HG03095 (cell line): ENCODE measurements around the gene ZNF174.
A peak's percentile ranks its signal among the peaks of the same experiment; 100 is the strongest.

Experiments
- ATAC-seq: cut with Tn5 transposase; IDR thresholded peaks from one replicate; pipeline ENCODE4 v1.9.1; 2021; ENCODE audit warnings: moderate library complexity; ENCODE audit not compliant: unreplicated experiment

The ZNF174 gene

GRCh38 chr16:3443108-3444031 is 42.4 kb downstream of the ZNF174 start, which contains the start of the genes NAA60 and ZNF597:
Gene NAA60 (plus strand): TSS chr16:3443680. CDS start chr16:3476228, 32,548 bp downstream.
Gene ZNF597 (minus strand): TSS chr16:3443504. CDS start chr16:3443153, 351 bp downstream.
- peak; percentile 82 for ATAC-seq

- ATAC-seq = peak; percentile 17
These were observed 43.0 kb downstream of the ZNF174 start for GRCh38 chr16:3444032-3444388.

GRCh38 chr16:3454093-3454492 is 53.1 kb downstream of the ZNF174 start:
- ATAC-seq = no peak

- ATAC-seq = no peak
These were observed 53.7 kb downstream of the ZNF174 start for GRCh38 chr16:3454631-3455147.

GRCh38 chr16:3457434-3458252 is 56.6 kb downstream of the ZNF174 start:
- peak; percentile 71 for ATAC-seq

- peak; percentile 4 for ATAC-seq
These were observed 57.4 kb downstream of the ZNF174 start for GRCh38 chr16:3458278-3458851.

- ATAC-seq = no peak
These were observed 57.9 kb downstream of the ZNF174 start for GRCh38 chr16:3458852-3459361.
